H9 (cell line): ENCODE results near the gene TNIP1. TPM values are rescaled to one million over a fixed set of nuclear protein-coding genes. Genes with fewer than 3 reads are reported as not detected.

ENCODE experiments used
- DNase-seq: peaks from one replicate; pipeline ENCODE4 v3.0.0-alpha.2; 2017
- H2AFZ ChIP-seq: one replicate; pipeline ENCODE4 v1.6.1; 2013; ENCODE audit warnings: mild to moderate bottlenecking, low read length, control low read depth, moderate library complexity
- H2AK5ac ChIP-seq: 2 replicates; pipeline ENCODE4 v1.6.1; 2013; ENCODE audit warnings: low read length, control low read depth, mixed read lengths; ENCODE audit not compliant: insufficient read length
- H2BK120ac ChIP-seq: one replicate; pipeline ENCODE4 v1.6.1; 2013; ENCODE audit warnings: low read depth, mild to moderate bottlenecking, low read length, control low read depth, inconsistent platforms; ENCODE audit not compliant: poor library complexity, severe bottlenecking
- H2BK12ac ChIP-seq: 2 replicates; pipeline ENCODE4 v1.6.1; 2013; ENCODE audit warnings: low read length, control low read depth, mixed read lengths, low read depth; ENCODE audit not compliant: insufficient read length
- H2BK15ac ChIP-seq: 2 replicates; pipeline ENCODE4 v1.6.1; 2013; ENCODE audit warnings: low read depth, low read length, control low read depth
- H2BK20ac ChIP-seq: one replicate; pipeline ENCODE4 v1.6.1; 2013; ENCODE audit warnings: low read depth, mild to moderate bottlenecking, low read length, control low read depth, inconsistent platforms; ENCODE audit not compliant: poor library complexity, severe bottlenecking
- H2BK5ac ChIP-seq: 2 replicates; pipeline ENCODE4 v1.6.1; 2013; ENCODE audit warnings: low read length, control low read depth, mixed read lengths; ENCODE audit not compliant: insufficient read length
- H3K14ac ChIP-seq: 2 replicates; pipeline ENCODE4 v1.6.1; 2013; ENCODE audit warnings: low read length, control low read depth; ENCODE audit not compliant: insufficient read depth
- H3K18ac ChIP-seq: 2 replicates; pipeline ENCODE4 v1.6.1; 2013; ENCODE audit warnings: low read depth, mild to moderate bottlenecking, mixed read lengths, low read length, control low read depth; ENCODE audit not compliant: insufficient read length
- H3K23ac ChIP-seq: 2 replicates; pipeline ENCODE4 v1.6.1; 2013; ENCODE audit warnings: low read length, control low read depth, mixed read lengths, low read depth; ENCODE audit not compliant: insufficient read length
- H3K23me2 ChIP-seq: 2 replicates; pipeline ENCODE4 v1.6.1; 2013; ENCODE audit warnings: low read depth, mild to moderate bottlenecking, mixed read lengths, low read length, control low read depth; ENCODE audit not compliant: insufficient read length, poor library complexity, severe bottlenecking
- H3K27ac ChIP-seq: 2 replicates; pipeline ENCODE4 v1.5.1; 2013; ENCODE audit warnings: low read length, control low read depth, mixed read lengths, low read depth; ENCODE audit not compliant: insufficient read length
- H3K27me3 ChIP-seq: 2 replicates; pipeline ENCODE4 v1.6.1; 2013; ENCODE audit warnings: low read length, control low read depth, inconsistent platforms; ENCODE audit not compliant: insufficient read depth
- H3K4ac ChIP-seq: 2 replicates; pipeline ENCODE4 v1.6.1; 2013; ENCODE audit warnings: low read depth, mild to moderate bottlenecking, control low read depth, inconsistent platforms, low read length, moderate library complexity
- H3K4me1 ChIP-seq: 2 replicates; pipeline ENCODE4 v1.6.1; 2013; ENCODE audit warnings: low read length, control low read depth, inconsistent platforms; ENCODE audit not compliant: insufficient read depth
- H3K4me2 ChIP-seq: 2 replicates; pipeline ENCODE4 v1.6.1; 2013; ENCODE audit warnings: low read length, control low read depth, mixed read lengths; ENCODE audit not compliant: insufficient read length, insufficient read depth
- H3K56ac ChIP-seq: 2 replicates; pipeline ENCODE4 v1.6.1; 2013; ENCODE audit warnings: low read depth, mild to moderate bottlenecking, mixed read lengths, low read length, control low read depth; ENCODE audit not compliant: insufficient read length
- H3K79me1 ChIP-seq: 2 replicates; pipeline ENCODE4 v1.6.1; 2013; ENCODE audit warnings: low read depth, mild to moderate bottlenecking, moderate library complexity, low read length, control low read depth, inconsistent platforms; ENCODE audit not compliant: insufficient read depth, poor library complexity, severe bottlenecking
- H3K79me2 ChIP-seq: 2 replicates; pipeline ENCODE4 v1.6.1; 2013; ENCODE audit warnings: low read length, control low read depth, inconsistent platforms; ENCODE audit not compliant: insufficient read depth
- H3K9ac ChIP-seq: 2 replicates; pipeline ENCODE4 v1.6.1; 2013; ENCODE audit warnings: low read length, control low read depth, mixed read lengths; ENCODE audit not compliant: insufficient read length; ENCODE audit errors: extremely low read depth
- H3K9me3 ChIP-seq: one replicate; pipeline ENCODE4 v1.6.1; 2013; ENCODE audit warnings: low read depth, low read length, inconsistent platforms; ENCODE audit not compliant: control insufficient read depth
- H3T11ph ChIP-seq: one replicate; pipeline ENCODE4 v1.6.1; 2013; ENCODE audit warnings: mild to moderate bottlenecking, low read length, control low read depth, inconsistent platforms
- H4K20me1 ChIP-seq: one replicate; pipeline ENCODE4 v1.6.1; 2013; ENCODE audit not compliant: control insufficient read depth, insufficient read length, insufficient read depth
- H4K5ac ChIP-seq: 2 replicates; pipeline ENCODE4 v1.6.1; 2013; ENCODE audit warnings: low read depth, mild to moderate bottlenecking, mixed read lengths, low read length, control low read depth; ENCODE audit not compliant: insufficient read length
- H4K8ac ChIP-seq: replicated peaks from 2 replicates; pipeline ENCODE4 v1.6.1; 2013; ENCODE audit warnings: low read length, control low read depth, mixed read lengths, low read depth; ENCODE audit not compliant: insufficient read length
- H4K91ac ChIP-seq: 2 replicates; pipeline ENCODE4 v1.6.1; 2013; ENCODE audit warnings: low read depth, mild to moderate bottlenecking, moderate library complexity, mixed read lengths, low read length, control low read depth; ENCODE audit not compliant: insufficient read length
- H3K27ac Mint-ChIP-seq, 3 experiments: 2 replicates in 2 of 3; 3 replicates in 1 of 3; pipeline ENCODE4 v1.8.0; 2020 to 2021; ENCODE audit warnings: mixed read lengths in 3 of 3, mild to moderate bottlenecking in 1 of 3, moderate library complexity in 1 of 3
- H3K27me3 Mint-ChIP-seq: 2 replicates; pipeline ENCODE4 v1.8.0; 2021; ENCODE audit warnings: low read depth, mild to moderate bottlenecking, moderate library complexity, mixed read lengths
- H3K36me3 Mint-ChIP-seq, 3 experiments: 2 replicates in 2 of 3; 3 replicates in 1 of 3; pipeline ENCODE4 v1.8.0; 2020 to 2021; ENCODE audit warnings: low read depth in 3 of 3, mixed read lengths in 3 of 3; ENCODE audit not compliant: insufficient read depth in 1 of 3
- H3K4me1 Mint-ChIP-seq, 2 experiments: 2 replicates each; pipeline ENCODE4 v1.8.0; 2020; ENCODE audit warnings: mixed read lengths in 2 of 2
- H3K4me3 Mint-ChIP-seq, 2 experiments: 2 replicates in 1 of 2; 3 replicates in 1 of 2; pipeline ENCODE4 v1.8.0; 2020 to 2021; ENCODE audit warnings: mild to moderate bottlenecking in 2 of 2, mixed read lengths in 2 of 2, moderate library complexity in 1 of 2
- H3K9me3 Mint-ChIP-seq, 2 experiments: 2 replicates in 1 of 2; 3 replicates in 1 of 2; pipeline ENCODE4 v1.8.0; 2020; ENCODE audit warnings: mild to moderate bottlenecking in 2 of 2, mixed read lengths in 2 of 2, moderate library complexity in 1 of 2
- WGBS: extraction: QIAGEN DNeasy Blood & Tissue Kit; methylation state at CpG from one replicate; pipeline ENCODE4 v1.1.7; 2013; ENCODE audit warnings: missing lambda C conversion rate, low lambda C conversion rate, mixed read lengths; ENCODE audit not compliant: insufficient read length; ENCODE audit errors: extremely low coverage; 5-methylcytosine and 5-hydroxymethylcytosine counted together
- total RNA-seq: library from RNA; stranded (reverse); gene quantifications from 2 replicates; pipeline ENCODE4 v1.2.1, GENCODE V29; 2021
- TF ChIP-seq, protein P1 (sequence below): fragments of 200-600 bp; sonication (generic); conservative IDR thresholded peaks from 3 replicates; pipeline ENCODE4 v1.8.0; 2021; ENCODE audit warnings: antibody characterized with exemption, mild to moderate bottlenecking

The TNIP1 gene
- total RNA-seq, 1 experiment from 2014 or later = 40.8 TPM

GRCh38 chr5:151121665-151122064, 40.8 kb upstream of the TNIP1 start:
- no CpG with 5 or more reads among the region's 5 CpGs for WGBS
- H4K20me1 ChIP-seq = no peaks in the 10 kb centered on the region

More at GRCh38 chr5:151121665-151122064, 40.8 kb upstream of the TNIP1 start:
- no peak overlapping the region for H3K14ac ChIP-seq
- H3K18ac ChIP-seq = no peak overlapping the region
- H4K91ac ChIP-seq = no peak overlapping the region
- no peaks in the 10 kb centered on the region for H3K79me2 ChIP-seq
- no peak overlapping the region for H4K5ac ChIP-seq
- no peaks in the 10 kb centered on the region for H3K23me2 ChIP-seq
- no peaks in the 10 kb centered on the region for H3K27me3 ChIP-seq
- TF ChIP-seq, protein P1, sequence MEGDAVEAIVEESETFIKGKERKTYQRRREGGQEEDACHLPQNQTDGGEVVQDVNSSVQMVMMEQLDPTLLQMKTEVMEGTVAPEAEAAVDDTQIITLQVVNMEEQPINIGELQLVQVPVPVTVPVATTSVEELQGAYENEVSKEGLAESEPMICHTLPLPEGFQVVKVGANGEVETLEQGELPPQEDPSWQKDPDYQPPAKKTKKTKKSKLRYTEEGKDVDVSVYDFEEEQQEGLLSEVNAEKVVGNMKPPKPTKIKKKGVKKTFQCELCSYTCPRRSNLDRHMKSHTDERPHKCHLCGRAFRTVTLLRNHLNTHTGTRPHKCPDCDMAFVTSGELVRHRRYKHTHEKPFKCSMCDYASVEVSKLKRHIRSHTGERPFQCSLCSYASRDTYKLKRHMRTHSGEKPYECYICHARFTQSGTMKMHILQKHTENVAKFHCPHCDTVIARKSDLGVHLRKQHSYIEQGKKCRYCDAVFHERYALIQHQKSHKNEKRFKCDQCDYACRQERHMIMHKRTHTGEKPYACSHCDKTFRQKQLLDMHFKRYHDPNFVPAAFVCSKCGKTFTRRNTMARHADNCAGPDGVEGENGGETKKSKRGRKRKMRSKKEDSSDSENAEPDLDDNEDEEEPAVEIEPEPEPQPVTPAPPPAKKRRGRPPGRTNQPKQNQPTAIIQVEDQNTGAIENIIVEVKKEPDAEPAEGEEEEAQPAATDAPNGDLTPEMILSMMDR = no peak
- DNase-seq = no peak
- no peak overlapping the region for H3K4ac ChIP-seq
- no peak overlapping the region for H2BK12ac ChIP-seq
- no peaks in the 10 kb centered on the region for H3K27me3 Mint-ChIP-seq
- no peak overlapping the region for H3K9ac ChIP-seq
- no peak overlapping the region for H3K27ac Mint-ChIP-seq
- H4K8ac ChIP-seq = no peak overlapping the region
- no peak overlapping the region for H2BK120ac ChIP-seq
- H3K4me1 Mint-ChIP-seq = peaks cover 12 to 13% of the 10 kb centered on the region in 2 experiments
- no peak overlapping the region for H3K4me3 Mint-ChIP-seq
- no peaks in the 10 kb centered on the region for H3K9me3 ChIP-seq
- H3K23ac ChIP-seq = no peak overlapping the region
- H3T11ph ChIP-seq = no peak overlapping the region
- no peak overlapping the region for H3K27ac ChIP-seq
- H2AK5ac ChIP-seq = no peak overlapping the region
- no peaks in the 10 kb centered on the region for H3K4me1 ChIP-seq
- H3K9me3 Mint-ChIP-seq = no peaks in the 10 kb centered on the region; a peak in 1 of 5 replicates
- H2BK15ac ChIP-seq = no peak overlapping the region
- H3K36me3 Mint-ChIP-seq = peaks cover 8 to 62% (median 59%) of the 10 kb centered on the region in 3 experiments; a peak in 6 of 7 replicates
- no peak overlapping the region for H2BK20ac ChIP-seq
- H3K79me1 ChIP-seq = no peaks in the 10 kb centered on the region
- no peak overlapping the region for H2AFZ ChIP-seq
- H3K4me2 ChIP-seq = no peak overlapping the region
- H3K56ac ChIP-seq = no peak overlapping the region
- H2BK5ac ChIP-seq = no peak overlapping the region
